DOHH2 (cell line): ENCODE data around the gene CYP27A1.

ENCODE experiments used
- EZH2phosphoT487 ChIP-seq: fragments of 200-600 bp; sonication (generic); IDR thresholded peaks from 2 replicates; pipeline ENCODE4 v1.6.1; 2017; ENCODE audit warnings: borderline replicate concordance, mild to moderate bottlenecking, antibody characterized with exemption, low read length, moderate library complexity, mixed read lengths
- TF ChIP-seq, protein P1 (sequence below): fragments of 200-600 bp; sonication (generic); IDR thresholded peaks from one replicate; pipeline ENCODE4 v1.5.1; 2014; ENCODE audit warnings: antibody characterized with exemption, mild to moderate bottlenecking, low read depth, low read length; ENCODE audit not compliant: poor library complexity, severe bottlenecking

DNA sequence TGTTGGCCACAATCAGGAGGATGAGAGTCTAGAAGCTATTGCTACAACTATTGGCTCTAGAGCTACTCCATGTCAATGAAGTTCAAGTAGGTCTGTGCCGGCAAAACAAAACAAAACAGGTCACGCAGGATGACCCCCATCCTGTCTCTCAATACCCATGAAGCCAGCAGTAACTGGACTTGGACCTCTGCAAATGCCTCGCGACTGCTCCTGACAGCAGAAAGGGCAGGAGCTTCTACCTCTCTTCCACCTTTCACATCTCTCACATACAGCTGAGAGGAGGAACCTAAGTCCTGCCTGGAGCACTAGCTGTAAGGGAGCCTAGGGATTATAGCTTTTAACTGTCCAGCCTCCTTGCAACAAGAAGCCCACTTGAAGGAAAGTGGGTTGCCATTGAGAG is 33.7 kb downstream of the CYP27A1 start:
- TF ChIP-seq, protein P1, sequence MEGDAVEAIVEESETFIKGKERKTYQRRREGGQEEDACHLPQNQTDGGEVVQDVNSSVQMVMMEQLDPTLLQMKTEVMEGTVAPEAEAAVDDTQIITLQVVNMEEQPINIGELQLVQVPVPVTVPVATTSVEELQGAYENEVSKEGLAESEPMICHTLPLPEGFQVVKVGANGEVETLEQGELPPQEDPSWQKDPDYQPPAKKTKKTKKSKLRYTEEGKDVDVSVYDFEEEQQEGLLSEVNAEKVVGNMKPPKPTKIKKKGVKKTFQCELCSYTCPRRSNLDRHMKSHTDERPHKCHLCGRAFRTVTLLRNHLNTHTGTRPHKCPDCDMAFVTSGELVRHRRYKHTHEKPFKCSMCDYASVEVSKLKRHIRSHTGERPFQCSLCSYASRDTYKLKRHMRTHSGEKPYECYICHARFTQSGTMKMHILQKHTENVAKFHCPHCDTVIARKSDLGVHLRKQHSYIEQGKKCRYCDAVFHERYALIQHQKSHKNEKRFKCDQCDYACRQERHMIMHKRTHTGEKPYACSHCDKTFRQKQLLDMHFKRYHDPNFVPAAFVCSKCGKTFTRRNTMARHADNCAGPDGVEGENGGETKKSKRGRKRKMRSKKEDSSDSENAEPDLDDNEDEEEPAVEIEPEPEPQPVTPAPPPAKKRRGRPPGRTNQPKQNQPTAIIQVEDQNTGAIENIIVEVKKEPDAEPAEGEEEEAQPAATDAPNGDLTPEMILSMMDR: no peak
- TF ChIP-seq EZH2phosphoT487: no peak
